ENCODE measurements around the gene TCERG1.

The TCERG1 gene

DNA sequence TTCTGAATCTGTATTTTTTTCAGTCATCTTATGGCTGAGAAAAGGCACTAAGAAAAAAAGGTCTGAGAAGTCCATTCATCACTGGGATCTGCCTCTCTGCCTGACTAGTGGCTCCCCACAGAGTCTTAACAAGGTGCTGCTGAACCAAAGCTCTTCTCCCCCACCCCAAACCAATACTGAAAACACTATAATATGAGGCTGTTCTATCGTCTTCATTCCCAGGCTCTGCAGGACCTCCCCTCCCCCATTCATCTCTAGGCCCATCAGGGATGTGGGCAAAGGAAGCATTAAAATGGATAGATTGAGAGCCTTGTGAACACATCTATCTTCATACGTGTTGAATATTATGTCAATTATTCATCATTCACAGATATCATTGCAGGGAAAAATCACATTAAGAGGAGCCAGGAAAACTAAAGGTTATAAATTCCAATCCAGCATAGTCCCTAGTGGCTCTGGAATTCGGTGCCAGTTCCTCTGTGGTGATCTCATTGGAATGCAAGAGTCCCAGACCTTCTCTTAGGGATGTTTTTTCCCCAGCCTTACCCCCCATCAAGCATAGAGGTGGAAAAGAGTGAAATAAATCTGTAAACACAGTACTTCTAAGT lies 113.2 kb downstream of the TCERG1 start:
- H3K9ac ChIP-seq = no peak overlapping the region
- no peak for TF ChIP-seq Cebpa-rat (IDR thresholded peaks at IDR 0.05)
- H3K27me3 ChIP-seq = no peaks in the 10 kb centered on the region
- no peaks in the 10 kb centered on the region for H3K4me1 ChIP-seq
- H3K27ac ChIP-seq = no peak overlapping the region
- no peaks in the 10 kb centered on the region; the same call in 1 of the 2 replicates for H3K9me3 ChIP-seq
- H3K4me2 ChIP-seq = no peak overlapping the region
- no peaks in the 10 kb centered on the region for H3K36me3 ChIP-seq
- H3K4me3 ChIP-seq = no peak overlapping the region
- H4K20me1 ChIP-seq = no peaks in the 10 kb centered on the region
